ENCODE results near the gene RPA3.

GRCh38 chr7:7696458-7697119 is 21.8 kb downstream of the RPA3 start:
- TF ChIP-seq CTCF (IDR thresholded peaks at IDR 0.05; ENCODE audit: extremely low read depth in 1 of 2, insufficient read depth in 1 of 2, low read depth in 1 of 2, low read length in 2 of 2) (no peak), POLR2A (IDR thresholded peaks at IDR 0.05; ENCODE audit: low read depth, low read length) (no peak), EZH2 (IDR thresholded peaks at IDR 0.05; ENCODE audit: borderline replicate concordance, low read depth, low read length, severe bottlenecking) (no peak)
